ENCODE measurements around the gene LXN.

DNA sequence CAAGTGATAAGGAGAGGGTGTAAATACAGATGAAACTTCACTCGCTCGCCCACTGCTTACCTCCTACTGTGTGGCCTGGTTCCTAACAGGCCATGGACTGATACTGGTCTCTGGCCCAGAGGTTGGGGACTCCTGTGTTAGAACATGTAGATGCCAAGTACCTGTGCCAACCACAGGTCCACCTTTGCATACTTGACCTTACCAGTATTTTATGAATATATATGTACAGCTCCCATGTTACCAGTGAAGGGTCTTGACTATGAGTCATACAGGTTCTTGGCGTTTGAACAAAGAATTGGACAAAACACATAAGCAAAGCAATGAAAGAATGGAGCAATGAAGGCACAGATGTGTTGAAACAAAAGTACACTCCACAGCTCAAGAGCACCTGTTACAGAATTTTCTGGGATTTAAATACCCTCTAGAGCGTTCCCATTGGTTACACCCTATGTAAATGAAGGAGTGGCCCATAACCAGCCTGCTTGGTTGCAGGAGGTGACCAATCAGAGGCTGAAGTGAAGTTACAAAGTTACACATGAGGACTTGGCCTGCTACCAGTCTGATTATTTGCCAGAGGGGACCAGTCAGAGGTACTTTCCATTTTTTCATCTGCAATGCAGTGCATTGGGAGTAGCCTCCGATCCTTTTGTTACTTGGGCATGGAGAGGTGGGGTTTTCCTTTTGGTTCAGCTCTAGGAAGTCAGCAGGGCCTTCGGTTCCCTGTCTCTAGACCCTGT lies 29.8 kb downstream of the LXN start:
- TF ChIP-seq YY1 (IDR thresholded peaks at IDR 0.05; ENCODE audit: low read depth, low read length) (no peak), ZNF274 (IDR thresholded peaks at IDR 0.05; ENCODE audit: borderline replicate concordance, extremely low read depth, low read length) (no peak), CBX8 (IDR thresholded peaks at IDR 0.05; ENCODE audit: borderline replicate concordance, low read depth, low read length) (no peak)
- TF ChIP-seq, protein P1, sequence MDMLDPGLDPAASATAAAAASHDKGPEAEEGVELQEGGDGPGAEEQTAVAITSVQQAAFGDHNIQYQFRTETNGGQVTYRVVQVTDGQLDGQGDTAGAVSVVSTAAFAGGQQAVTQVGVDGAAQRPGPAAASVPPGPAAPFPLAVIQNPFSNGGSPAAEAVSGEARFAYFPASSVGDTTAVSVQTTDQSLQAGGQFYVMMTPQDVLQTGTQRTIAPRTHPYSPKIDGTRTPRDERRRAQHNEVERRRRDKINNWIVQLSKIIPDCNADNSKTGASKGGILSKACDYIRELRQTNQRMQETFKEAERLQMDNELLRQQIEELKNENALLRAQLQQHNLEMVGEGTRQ (IDR thresholded peaks at IDR 0.05; ENCODE audit: low read length) = no peak

Measured in H1 (cell line).